GM12864 (cell line): Measurements from ENCODE around the gene MAP3K4.

Source experiments
- DNase-seq: peaks from one replicate; pipeline ENCODE4 v3.0.0-alpha.2; 2011; ENCODE audit warnings: low read depth
- H3K4me3 ChIP-seq: 2 replicates; pipeline ENCODE4 v1.5.1; 2011; ENCODE audit warnings: mild to moderate bottlenecking, low read depth, low read length, control low read depth
- CTCF ChIP-seq: IDR thresholded peaks from 2 replicates; pipeline ENCODE4 v1.5.1; 2011; ENCODE audit warnings: low read depth, mild to moderate bottlenecking, moderate library complexity, low read length, control low read depth, inconsistent platforms; ENCODE audit errors: missing control alignments

The MAP3K4 gene

GRCh38 chr6:161128230-161128629 is 136.7 kb downstream of the MAP3K4 start:
- no peak overlapping the region for H3K4me3 ChIP-seq
- no peak for TF ChIP-seq CTCF
- DNase-seq = no peak

GRCh38 chr6:161128680-161129196 is 137.2 kb downstream of the MAP3K4 start:
- no peak for TF ChIP-seq CTCF
- no peak overlapping the region for H3K4me3 ChIP-seq
- DNase-seq = no peak

GRCh38 chr6:161130541-161130940 is 139.0 kb downstream of the MAP3K4 start:
- TF ChIP-seq CTCF = no peak
- DNase-seq = no peak

GRCh38 chr6:161130967-161131766 is 139.6 kb downstream of the MAP3K4 start:
- TF ChIP-seq CTCF = no peak
- DNase-seq = no peak
- no peak overlapping the region for H3K4me3 ChIP-seq

More at GRCh38 chr6:161130541-161130940, 139.0 kb downstream of the MAP3K4 start:
- H3K4me3 ChIP-seq = no peak overlapping the region

- no peak overlapping the region for H3K4me3 ChIP-seq
- TF ChIP-seq CTCF = no peak
- DNase-seq = no peak
These were observed 140.8 kb downstream of the MAP3K4 start for GRCh38 chr6:161132384-161132783.

GRCh38 chr6:161133963-161134362 is 142.4 kb downstream of the MAP3K4 start:
- no peak for DNase-seq
- no peak overlapping the region for H3K4me3 ChIP-seq
- no peak for TF ChIP-seq CTCF
